DMS114 treated with DMSO at 0.1 percent for 48 hours (cell line): ENCODE results near the gene NTRK3.
"Not testable (repeated sequence)": the region's sequence is repeated elsewhere in the genome, so short reads cannot be mapped to it uniquely, and the experiment has no call there.

Experiments used
- DNase-seq: peaks from one replicate; lab custom pipeline; 2025; ENCODE audit not compliant: unreplicated experiment; lab: John Stamatoyannopoulos, UW

Gene NTRK3

DNA sequence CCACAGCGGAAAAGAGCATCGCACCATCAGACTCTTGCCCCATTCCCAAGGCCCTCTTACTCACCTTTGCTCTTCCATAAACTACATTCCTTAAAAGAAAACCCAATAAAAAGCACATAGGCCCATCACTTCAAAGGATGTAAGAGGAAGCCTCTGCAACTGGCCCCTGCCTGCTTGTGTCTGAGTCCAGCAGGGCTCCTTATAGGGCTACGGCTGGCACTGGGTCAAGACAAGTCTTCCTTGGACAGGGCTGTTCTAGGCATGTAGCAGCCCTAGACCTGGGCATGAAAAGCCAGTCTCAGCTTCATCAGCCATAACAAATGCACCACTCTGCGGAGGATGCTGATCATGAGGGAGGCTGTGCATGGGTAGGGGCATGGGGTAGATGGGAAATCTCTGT, 218.3 kb downstream of the NTRK3 start:
- DNase-seq = no peak

DNA sequence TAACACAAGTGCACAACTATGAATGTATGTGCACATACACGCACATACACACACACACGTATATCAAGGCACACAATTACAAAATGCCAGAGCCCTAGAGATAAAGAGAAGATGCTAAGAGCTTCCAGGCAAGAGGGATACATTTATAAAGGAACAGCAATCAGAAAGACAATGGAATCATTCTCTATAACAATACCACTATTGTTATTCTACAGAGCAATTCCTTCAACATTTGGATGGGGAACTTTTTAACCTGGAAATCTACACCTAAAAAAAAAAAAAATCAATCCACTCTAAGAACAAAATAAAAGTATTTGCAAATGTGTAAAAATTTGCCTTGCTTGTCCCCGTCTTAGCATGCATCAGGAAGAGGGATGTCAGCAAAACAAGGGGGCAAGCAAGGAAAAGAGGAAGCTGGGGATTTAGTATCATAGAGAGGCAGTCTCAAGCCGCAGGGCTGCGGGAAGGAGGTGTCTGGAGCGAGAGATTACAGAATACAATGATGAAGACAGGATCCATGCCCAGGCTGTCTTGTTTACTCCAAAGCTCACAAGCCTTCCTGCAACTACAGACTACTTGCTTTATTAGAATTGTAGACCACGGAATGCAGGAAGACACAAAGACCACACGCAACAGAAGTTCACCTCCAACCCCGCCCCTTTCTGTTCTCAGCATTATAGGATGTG, 220.2 kb downstream of the NTRK3 start:
- no peak for DNase-seq

DNA sequence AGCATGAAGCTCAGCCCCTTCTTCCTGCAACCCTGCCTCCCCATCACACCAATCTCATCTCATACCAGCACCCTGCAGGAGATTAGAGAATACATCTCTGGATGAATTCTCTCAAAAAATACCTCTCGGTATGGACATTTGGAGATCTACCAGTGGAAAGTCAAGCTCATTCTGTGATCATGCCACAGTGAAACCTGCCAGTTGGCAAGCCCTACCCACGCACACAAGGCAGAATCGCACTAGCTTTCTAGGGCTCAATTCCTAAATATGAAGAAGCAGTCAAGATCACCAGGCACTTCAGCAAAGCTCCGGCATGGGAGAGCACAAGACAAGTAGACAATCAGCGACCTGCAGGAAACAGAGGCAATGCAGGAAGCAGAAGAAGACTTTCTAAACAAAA, 221.2 kb downstream of the NTRK3 start:
- DNase-seq = no peak

DNA sequence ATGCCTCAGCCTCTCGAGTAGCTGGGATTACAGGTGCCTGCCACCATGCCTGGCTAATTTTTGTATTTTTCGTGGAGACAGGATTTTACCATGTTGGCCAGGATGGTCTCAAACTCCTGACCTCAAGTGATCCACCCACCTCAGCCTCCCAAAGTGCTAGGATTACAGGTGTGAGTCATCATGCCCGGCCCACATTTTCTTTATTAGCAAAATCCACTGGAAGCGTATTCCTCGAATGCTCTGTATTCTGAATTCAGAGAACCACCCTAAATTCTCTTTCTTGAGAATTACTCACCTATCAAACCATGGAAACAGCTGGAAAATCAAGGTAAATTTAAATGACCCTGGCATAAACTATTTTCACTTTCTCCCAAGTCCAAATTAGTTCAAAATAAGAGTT, 223.1 kb downstream of the NTRK3 start:
- DNase-seq = not testable (repeated sequence)

DNA sequence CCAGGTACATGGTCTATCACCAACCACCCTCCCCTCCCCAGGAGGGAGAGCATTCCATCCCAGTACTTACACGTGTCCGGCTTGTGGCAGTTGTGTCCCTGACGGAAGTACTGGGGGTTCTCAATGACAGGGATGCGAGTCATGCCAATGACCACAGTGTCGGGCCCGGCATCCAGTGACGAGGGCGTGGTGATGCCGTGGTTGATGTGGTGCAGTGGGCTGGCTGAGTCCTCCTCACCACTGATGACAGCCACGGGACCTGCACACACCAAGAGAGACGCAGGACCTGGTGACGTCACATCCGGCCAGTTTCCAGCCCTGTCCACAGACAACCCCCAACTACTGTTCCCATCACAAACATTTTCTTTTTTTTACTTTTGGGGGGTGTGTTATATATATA, 223.8 kb downstream of the NTRK3 start:
- no peak for DNase-seq

DNA sequence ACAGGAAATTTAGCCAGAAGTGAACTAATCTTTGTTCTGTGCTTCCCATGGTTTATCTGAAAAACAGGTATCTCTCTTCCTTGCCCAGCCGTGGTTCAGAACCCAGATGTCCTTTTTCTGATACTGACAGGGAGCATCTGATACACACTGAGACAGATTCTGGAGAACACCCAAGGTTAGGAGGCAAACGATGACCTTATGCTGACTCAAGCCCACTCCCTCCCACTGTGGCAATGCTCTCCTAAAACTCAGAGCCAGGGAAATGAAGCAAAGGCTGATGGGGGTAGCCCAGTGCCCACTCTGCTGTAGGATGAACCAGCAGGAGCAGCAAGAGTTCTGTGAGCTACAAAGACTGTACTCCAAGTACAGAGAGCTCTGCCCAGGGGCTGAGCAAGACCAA, 225.1 kb downstream of the NTRK3 start:
- no peak for DNase-seq

DNA sequence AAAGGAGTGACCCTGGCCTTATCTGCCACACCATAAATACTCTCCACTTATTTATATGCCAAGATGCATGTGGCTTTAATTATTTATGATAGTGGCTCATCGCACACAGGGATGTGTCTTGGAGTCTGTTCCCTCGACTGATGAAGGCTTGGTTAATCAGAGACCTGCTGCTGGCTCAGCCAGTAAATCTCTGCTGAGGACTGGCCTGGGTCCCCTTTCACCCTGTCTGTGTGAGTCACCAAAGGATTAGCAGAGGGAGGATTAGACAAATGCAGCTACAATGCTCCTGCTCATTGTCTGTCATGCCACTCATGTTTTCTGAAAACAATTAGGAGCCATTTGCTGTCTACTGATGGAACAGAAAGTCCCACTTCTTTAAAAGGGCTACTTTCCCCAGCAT, 226.8 kb downstream of the NTRK3 start:
- DNase-seq = no peak

DNA sequence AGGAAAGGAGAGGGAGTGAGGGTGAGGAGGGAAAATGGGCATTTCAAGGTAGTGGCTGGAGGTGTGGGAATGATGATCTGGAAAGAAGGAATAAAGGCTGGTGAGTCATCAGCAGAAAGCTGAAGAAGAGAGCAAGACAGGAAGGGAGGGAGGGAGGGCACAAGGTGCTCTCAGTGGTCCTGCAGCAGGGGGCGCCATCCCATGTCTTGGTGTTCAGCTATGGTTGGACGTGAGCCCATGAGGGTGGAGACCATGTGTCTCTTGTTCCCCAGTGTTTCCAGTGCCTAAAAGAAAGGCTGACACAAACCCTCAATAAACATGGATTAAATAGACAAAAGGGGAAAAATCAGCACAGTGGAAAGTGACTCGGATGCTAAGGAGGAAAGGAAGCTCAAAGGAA, 228.5 kb downstream of the NTRK3 start:
- DNase-seq = no peak

DNA sequence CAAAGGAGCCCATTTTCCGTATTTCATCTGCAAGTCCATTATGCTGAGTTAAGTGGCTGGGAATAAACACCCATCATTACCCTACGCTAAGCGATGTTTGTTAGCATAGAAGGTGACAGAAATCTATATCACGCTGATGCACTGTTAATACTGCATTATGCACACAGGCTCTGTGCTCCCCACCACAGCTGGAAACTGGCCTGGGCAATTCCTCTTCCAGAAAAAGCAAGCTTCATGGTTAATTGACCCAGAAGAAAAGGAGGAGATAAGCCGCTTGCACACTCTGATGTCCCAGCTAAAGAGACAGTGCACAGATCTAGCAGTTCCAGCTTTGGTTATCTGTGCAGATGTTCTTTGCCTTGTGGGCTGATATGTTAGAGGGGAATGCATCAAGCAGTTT, 232.6 kb downstream of the NTRK3 start:
- no peak for DNase-seq

DNA sequence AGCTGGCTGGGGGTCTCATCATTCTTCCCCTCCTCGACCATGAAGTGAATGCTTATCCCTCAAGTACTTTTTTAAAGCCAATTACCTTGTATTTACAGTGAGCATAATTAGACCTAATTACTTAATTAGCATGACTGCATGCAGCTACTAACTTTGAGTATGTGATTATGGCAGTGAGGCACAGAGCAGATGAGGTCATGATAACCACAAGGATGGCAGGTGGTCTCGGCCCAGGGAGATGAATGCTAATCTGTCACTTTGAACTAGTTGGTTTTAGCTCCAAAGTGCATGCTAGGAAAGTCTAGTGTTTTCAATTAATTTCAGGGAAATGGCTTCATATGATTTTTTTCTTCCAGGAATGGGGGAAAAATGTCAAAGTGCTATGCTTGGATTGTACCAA, 233.8 kb downstream of the NTRK3 start:
- DNase-seq = no peak

DNA sequence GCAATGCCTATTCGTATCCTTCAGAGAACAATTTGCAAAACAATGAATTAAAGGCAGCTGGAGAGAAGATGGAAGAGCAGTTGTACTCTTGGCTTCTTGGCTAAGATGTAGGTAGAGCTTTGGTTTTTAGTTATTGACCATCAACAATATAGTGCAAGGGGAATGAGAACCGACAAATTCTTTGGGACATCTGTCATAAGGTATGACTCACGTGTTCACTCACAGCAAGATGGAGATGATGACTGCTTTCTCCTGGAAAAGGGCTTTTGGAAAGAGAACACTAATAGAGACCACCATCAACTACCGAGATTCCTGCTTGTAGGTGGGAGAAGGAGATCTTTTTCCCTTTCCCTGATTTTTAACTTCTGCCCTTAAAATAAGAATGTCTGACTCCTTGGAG, 234.9 kb downstream of the NTRK3 start:
- DNase-seq = no peak

DNA sequence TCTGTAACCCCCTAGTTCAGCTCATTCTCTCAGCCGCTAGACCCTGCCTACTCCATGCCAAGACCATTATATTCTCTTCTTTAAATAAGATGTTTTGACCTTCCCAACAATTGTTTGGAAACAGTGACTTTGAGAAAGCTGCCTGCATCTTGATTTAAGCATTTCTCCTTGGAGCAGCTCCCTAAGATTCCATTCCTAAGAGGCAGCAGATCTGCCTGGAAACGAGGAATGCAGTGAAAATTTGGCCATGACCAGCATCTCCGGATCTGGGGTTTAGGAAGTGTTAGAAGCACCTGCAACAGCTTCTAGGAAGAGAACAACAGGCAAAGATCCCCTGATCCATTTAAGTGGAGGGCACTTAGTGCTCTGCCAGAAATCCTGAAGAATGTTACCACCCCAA, 235.7 kb downstream of the NTRK3 start:
- DNase-seq = no peak

DNA sequence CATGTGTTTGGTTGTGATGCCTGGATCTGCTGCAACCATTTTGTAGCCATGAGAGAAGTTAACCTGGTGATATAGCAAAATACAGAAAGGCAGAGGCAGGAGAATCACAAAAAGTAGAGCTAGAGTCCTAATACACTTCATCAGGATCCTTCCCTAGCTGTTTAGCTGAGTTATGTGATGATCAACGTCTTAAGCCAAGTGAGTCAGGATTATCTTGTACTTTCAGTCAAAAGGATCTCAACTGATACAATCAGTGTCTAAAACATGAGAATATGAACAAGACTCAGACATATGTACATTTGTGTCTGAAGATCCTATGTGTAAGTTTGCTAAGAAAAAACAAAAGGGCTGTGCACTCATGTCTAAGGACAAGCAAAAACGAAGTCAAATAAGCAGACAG, 236.9 kb downstream of the NTRK3 start:
- DNase-seq = no peak

DNA sequence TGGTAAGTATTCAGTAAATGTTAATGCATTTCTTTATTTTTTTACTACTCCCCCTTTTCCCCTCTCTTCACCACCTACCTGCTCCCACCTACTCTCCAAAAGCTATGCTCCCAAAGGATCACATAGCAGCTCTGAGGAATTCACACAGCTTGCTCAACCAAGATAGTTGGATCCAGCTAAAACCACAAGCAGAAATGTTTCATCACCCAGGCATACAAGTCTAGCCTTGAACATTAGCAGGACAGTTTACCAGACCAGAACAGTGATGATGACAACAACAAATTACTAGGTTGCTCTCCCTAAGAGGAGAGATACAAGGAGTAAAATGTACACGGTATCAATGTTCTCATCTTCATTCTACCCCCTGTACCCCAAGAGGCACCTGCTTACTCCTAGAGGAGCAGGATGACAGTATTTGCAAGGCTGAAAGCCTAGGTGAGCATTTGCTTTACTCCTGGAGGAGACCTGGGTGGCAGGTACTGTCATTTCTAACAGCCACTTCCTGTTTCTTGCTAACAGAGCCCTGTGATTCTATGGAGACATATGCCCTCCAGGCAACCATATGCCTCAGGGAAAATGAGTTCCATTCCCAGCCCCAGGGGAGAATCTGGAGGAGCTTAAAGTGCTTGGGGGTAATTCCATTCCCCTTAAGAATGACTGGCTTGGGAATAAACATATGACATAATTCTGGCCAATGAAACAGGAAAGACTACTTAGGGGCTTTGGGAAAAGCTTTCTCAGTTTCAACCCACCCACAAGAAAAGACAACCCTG, 237.5 kb downstream of the NTRK3 start:
- DNase-seq = no peak

DNA sequence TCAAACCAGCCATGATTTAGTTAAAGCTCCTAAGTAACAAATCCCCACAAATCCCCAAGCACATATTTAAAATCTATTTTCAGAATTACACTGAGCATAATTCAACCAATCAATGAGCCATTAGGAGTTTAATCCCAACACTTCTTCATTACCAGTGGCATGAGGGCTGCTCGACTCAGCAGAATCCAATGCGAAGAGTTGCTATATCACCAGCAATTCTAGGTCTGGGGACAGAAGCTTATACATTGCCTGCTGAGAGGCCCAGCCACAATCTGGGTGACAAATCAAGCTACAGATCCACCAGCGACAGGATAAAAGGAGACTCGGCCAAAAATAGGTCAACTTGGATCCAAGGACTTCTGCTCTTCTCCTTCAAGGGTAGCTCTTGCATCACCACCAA, 238.8 kb downstream of the NTRK3 start:
- DNase-seq = no peak

DNA sequence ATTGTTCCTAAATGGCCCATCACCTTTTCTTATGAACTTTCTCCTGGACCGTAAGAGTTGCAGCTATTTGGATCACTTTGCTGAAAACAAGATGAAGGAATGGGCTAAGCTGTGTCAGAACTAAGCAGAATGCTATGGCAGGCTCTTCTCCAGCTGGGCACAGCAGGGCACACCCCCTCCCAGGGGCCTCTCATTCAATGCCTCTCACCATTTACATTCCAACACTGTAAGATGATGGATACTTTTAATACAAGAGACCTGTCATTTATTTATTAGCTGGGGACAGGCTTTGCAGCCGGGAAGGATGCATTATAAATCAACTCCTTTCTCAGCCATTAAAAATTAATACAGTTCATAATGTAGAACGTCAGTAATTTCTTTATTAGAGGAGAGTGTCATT, 240.1 kb downstream of the NTRK3 start:
- DNase-seq = no peak

DNA sequence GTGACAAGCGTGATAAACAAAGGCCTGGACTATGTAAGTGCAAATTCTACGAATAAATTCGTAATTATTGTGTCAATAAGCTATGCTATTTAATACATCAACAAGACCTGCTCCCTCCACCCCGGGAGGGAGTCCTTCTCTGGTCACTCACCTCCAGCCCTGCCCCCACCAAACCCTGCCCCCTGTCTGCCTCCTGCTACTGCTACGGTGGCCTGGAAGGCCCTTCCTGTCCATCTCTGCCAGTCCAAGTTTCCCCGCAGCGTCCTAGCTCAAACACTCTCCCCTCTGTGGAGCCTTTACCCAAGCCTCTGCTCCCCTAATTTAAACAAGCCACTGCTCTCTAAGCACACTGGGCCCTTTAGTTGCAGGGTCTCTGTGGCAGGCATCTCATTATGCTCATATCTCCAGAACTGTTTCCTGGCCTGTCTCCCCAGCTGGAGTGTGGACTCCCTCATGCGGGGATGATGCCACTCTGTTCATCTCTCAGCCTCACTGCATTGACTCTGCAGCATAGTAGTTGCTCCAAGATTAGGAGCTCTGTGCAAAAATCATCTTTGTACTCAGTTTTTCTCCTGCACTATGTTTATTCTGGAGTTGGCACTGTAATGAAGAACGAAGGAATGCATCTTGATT, 241.2 kb downstream of the NTRK3 start:
- DNase-seq = no peak

DNA sequence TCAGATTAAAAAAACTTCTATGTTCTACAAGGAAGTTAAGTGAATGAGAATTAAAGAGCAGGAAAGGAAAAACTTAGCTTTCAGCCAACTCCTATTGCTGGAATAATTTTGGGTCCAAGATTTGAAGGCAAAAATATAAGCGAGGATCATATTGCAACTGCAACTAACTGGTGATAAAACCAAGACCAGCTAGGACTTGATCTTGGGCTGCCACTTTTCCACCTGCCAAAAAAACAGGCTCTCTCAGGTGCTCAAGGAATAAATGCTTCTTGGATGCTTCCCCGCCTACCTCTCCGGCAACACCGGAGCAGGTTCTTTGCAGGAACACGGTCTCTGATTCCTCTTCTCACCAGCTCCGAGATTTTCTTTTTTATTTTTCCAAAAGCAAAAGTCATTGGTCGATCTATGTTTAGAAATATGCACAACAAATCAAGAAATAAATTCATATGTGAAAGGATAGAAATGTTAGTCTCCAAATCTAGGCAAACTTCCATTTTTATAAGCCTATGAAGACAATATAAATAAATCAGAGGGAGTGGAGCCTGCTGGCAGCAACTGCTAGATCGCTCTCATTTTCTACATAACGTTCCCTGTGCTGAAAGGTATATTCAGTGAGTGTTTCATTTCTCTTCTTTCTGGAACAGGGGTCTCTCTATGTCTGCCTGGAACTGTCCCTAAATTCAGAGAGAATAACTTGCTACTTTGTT, 241.9 kb downstream of the NTRK3 start:
- DNase-seq = no peak

DNA sequence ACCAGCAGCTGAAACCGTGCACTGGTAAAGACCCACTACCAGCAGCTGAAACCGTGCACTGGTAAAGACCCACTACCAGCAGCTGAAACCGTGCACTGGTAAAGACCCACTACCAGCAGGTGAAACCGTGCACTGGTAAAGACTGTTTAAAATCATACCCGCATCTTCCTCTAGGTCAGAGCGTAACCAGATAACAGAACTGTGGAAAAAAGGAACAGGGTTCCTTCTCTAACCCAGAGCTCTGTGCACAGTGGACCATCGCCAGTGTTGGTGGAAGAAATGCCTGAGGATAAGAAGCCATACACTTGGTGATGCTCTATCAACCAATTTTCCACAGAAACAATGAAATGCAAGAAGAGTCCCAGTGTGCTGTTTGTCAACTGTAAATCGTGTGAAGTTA, 243.4 kb downstream of the NTRK3 start:
- DNase-seq = no peak

DNA sequence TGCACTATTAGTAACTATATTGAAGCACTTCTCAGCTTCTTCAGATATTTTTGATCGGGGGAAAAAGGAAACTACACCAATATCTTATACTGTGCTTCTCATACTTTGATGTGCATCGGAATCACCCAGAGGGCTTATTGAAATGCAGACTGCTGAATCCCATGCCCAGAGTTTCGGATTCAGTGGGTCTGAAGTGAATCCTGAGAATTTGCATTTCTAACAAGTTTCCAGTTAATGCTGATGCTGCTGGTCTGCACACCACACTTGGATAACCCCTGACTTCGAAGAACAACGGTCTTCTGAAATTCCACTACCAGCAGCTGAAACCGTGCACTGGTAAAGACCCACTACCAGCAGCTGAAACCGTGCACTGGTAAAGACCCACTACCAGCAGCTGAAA, 243.9 kb downstream of the NTRK3 start:
- DNase-seq = no peak

DNA sequence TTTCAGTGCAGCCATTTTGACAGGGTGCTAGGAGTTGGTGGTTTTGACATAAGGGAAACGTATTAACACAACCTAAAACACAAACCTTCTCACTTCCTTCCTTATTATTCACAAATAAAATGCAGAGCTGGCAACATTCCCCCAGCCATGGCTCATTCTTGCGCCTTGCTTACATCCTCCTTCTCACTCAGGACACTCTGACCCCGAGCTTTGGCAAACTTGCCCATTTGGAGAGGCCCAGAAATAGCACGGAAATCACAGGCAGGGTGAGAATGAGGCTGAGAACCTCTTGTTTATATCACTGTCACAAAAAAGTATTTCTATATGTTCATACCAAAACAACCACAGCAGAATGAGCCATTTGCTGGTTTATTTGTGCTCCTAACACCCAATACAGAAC, 244.3 kb downstream of the NTRK3 start:
- no peak for DNase-seq

DNA sequence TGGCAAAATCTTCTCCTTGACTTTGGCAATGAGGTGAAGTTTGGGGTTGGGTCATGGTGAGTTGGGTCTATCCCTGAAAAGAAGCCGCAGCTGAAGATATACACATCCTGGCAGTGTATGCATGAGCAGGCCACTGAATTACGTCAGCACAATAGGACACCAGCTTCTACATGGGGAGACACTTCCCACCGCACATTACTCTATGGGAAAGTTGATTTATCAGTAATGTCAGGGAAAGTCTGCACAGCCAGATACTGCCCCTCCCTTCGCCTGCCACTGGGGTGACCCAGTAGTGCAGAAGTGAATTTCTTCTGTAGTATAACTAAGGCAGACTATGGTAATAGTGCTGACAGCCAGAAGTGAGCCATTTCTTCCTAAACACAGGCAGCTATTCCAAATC, 245.0 kb downstream of the NTRK3 start:
- no peak for DNase-seq
